Stimulated activated CD8-positive, alpha-beta memory T cell treated with anti-CD3 and anti-CD28 coated beads, Interleukin-15, amount 100 ng/mL, for 4 hours (primary cell): Measurements from ENCODE around the gene ARHGAP22.

ENCODE experiments used
- DNase-seq, 2 donors: peaks; one replicate each; pipeline ENCODE4 v3.0.0-alpha.2; 2020; ENCODE audit warnings: low read depth in 2 of 2

ARHGAP22 gene

DNA sequence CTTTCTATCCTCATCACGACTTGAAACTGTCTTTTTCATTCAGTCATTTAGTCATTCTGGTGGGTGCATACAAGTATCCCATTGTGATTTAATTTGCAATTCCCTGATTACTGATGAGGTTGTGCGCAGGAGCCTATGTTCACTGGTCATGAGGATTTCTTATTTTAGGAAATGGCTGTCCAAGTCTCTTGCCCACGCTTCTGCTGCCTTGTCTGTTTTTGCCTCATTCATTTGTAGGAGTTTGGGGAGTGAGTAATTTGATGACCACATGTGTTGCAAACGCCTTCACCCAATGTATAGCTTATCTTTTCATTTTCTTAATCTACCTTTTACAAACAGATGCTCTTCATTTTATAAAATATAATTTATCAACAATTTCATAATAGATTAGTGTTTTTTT lies 127.3 kb downstream of the ARHGAP22 start:
- DNase-seq = no peak

DNA sequence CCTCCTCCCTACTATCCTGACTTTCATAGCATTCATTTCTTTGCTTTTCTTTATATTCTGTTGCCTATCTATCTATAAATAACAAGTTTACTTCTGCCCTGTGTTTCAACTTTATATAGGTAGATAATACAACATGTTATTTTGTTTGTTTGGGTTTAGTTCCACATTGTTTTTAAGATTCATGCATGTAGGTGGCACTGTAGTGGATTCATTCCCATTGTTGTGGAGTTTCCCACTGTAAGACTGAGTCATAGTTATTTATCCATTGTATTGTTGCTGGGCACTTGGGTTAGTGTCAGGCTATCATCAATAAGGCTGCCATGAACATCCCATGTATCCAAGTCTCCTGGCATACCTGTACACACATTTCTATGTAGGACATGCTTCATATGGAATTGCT lies 127.7 kb downstream of the ARHGAP22 start:
- DNase-seq = no peak

DNA sequence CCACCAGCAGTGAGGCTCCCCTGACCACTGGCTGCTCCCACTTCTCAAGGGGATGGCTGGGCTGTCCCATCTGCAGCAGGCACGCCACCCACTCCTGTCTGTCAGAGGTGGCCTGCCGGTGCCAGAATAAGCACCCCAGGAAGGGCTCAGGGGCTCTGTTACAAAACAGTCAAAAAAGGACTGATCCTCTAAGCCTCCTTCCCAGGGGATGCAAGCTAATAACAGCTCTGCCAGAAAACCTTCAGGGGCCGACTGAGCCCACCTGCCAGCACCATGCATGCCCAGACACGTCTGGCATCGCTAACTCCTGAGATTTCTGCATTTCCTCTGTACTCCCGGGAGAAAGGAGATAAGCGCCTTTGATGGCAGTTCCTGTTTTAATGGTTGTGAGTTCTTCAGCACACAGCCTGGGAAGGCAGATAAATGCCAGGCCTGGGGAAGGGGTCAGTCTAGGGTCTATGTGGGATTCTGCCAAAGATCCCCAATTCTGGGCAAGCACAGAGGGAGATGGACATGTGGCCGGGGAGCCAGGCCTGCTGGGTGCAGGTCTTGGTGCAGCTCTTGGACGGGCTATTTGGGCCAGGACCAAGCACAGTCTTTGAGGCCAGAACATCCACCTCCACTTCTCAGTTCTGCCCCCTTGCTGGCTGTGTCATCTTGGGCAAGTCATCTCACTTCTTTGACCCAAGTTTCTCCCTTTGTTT lies 128.4 kb downstream of the ARHGAP22 start:
- DNase-seq = no peak

DNA sequence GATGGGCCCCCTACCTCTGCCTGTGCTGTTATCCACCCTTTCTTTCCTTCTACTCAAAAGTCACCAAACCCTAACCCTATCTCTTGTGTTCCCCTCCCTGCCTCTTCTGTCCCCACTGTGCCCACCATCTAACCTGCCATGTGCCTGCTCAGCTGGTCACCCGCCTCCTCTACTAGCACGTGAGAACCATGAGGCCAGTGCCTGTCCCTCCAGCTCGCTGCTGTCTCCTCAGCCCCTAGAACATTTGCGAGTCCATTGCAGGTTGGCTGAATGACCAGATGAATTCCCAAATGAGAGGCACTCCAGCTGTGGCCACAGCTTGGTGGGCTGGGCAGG lies 129.0 kb downstream of the ARHGAP22 start:
- DNase-seq = no peak

DNA sequence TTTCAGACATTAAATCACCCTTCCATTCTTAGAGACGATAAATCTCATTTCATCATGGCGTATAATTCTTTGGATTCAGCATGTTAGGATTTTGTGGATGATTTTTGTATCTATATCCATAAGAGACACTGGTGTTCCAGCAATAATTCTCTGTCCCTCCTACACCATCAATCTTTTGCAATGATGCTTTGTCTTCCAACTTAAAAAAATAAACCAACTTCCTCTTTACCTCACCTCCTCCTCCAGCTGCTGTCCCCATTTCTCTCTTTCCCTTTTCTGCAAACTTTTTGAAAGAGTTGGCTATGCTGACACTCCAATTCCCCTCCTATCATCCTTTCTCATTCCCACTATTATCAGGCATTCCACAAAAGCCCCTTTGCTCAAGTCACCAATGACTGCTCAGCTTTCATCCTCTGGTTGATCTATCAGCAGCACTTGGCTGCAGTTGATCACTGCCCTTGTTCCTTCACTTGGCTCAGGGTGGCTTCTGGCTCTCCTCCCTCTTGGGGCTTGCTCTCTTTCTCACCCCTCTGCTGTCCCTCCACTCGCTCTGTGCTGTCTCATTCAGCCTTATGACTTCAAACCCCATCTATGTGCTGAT lies 130.0 kb downstream of the ARHGAP22 start:
- no peak for DNase-seq

DNA sequence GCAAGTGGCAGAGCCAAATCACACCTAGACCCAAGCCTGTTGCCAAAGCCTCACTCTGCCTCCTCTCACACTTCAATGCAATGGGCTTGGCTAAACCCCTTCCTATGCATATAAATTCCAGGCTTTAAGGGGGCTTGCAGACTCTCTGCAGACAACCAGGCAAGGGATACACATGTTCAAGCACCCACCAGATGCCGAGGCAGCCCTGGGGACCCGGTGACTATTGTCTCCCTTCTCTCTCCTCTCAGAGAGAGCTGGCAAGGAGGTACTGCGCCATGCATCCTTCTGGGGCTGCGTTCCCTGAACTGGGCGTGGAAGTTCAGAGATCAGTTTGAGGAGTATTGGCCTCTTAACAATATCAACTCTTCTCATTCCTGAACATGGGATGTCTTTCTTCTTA lies 131.2 kb downstream of the ARHGAP22 start:
- no peak for DNase-seq

DNA sequence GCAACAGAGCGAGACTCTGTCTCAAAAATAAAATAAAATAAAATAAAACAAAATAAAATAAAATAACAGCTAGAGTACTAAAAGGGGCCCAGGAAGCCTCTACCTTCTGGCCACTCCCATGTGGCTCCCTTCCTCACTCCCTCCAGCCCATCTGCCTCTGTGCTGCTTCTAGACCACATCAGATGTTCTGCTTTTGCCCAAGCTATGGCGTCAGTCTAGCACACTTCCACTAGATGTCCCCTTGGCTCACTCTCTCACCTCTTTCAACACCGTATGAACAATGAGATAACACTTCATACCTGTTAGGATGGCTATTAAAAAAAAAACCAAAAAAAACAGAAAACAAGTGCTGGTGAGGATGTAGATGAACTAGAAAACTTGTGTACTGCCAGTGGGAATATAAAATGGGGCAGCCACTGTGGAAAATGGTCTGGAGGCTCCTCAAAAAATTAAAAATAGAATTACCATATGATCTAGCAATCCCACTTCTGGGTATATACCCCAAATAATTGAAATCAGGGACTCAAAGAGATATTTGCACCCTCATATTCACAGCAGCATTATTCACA lies 132.3 kb downstream of the ARHGAP22 start:
- DNase-seq = no peak

DNA sequence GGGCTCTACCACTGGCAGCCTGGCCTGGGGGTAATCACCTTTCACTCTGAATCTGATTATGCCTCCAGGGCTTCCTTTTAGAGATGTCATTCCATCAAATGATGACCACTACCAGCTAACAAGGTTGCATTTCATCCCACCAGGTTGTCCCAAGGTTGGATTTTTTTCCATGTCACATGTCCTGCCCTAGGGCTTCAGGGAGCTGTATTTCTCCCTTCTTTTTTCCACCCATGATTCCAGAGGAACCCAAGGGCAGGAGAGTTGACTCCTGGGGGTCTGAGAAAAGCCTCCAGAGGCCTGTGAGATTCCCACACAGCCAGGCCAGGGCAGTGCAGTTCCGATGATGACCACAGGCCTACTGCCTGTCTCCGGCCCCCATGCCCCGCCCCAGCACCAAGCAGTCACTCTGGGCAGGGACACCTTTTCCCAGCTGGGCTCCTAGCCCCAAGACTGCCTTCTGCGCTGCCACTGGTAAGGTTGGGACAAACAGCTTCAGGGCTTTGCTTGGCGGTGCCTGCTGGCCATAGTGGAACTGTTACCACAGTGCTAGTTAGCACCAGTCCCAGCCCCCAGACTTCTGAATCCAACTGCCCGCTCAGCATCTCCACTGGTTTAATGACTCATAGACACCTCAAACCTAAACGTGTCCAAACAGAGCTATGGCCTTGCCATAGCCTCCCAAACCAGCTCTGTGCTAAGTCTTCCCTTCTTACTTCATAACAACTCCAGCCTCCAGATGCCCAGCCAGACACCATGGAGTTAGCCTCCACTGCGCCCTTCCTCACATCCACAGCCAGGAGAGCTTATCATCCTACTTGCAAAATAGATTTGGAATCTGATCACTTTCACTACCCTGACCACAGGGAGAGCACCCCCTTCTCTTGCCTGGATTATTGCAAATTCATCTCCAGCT lies 133.7 kb downstream of the ARHGAP22 start:
- DNase-seq = no peak

DNA sequence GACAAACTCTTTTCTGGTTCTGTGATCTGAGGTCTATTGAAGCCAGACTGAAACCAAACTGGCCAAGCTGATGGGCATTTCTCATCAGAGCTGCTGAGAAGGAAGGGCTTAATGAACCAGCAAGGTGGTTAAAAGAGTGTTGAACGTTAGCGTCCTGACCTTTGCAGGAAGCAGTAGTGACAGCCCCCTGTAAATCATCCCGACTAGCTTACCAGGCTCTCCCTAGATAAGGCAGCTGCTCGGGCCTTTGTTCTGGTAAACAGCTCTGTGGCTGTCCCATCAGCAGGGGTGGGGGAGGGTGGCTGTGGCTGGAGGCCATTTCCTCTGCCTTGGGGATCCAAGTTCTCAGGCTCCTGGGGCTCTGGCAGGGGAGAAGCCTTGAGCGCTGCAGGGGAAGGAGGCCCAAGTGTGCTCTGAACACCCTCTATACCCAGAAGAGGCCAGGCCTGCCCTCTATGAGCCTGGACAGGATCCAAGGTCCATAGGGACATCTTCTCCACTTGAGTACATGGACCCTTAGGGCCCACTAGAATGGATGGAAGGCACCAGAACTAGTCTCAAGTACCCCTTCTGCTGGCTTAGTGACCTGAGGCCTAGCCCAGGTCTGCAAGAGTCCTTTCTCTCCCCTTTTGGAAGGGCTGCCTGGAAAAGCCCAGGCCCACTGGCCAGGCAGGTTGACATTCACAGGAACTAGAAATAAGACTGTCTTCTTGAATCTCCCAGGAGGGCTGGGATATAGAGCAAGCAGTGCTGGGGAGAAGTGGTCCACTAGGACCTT lies 134.6 kb downstream of the ARHGAP22 start:
- no peak for DNase-seq

DNA sequence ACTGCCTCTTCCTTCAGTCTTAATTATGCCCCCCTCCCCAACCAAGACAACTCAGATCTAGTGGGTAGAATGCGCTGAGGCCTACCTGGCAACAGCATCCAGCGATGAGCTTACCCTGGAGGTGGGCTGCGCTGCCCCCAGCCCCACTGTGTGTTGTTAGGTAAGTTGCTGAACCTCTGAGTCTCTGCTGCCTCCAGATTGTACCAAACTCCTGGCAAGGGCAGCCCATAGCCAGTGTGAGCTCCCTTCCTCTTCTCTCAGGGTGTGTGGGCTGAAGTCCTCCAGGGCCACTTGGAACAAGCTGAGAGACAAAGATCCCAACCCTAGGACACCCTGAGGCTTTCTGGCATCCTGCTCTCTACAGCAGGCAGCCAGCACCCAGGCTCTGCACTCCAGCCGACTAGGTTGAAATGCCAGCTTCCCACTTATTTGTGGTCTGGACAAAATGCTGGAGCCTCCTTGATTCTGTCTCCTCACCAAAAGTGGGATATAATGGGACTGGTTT lies 135.3 kb downstream of the ARHGAP22 start:
- DNase-seq = no peak

DNA sequence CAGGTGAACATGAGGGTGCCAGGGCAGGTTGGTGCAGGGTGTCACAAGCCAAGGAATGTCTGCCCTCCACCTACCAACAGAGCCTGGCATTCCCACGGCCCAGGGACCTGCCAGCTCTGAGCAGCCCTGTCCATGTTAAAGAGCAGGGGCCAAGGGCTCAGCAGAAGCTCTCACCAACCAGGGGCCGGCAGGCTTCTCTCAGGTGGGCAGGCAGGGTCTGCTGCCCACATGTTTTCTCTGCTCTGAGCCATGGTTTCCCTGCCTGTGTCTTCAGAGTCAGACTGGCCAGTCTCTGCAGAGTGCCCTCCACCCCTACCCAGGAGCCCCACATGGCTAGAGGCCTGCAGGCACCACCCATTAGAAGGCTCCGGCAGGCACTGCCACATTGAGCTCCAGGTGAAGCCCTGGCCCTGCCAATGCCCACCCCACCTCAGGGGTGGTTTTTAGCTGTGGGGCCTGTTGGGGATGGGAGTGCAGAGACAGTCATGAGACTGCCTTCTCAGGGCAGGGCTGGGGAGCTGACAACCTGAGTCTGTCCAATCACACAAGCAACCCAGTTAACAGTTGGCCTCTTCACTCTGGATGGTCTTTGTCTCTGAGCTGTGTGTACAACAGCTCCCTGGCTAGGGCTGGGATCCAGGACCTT lies 135.9 kb downstream of the ARHGAP22 start:
- DNase-seq = no peak

DNA sequence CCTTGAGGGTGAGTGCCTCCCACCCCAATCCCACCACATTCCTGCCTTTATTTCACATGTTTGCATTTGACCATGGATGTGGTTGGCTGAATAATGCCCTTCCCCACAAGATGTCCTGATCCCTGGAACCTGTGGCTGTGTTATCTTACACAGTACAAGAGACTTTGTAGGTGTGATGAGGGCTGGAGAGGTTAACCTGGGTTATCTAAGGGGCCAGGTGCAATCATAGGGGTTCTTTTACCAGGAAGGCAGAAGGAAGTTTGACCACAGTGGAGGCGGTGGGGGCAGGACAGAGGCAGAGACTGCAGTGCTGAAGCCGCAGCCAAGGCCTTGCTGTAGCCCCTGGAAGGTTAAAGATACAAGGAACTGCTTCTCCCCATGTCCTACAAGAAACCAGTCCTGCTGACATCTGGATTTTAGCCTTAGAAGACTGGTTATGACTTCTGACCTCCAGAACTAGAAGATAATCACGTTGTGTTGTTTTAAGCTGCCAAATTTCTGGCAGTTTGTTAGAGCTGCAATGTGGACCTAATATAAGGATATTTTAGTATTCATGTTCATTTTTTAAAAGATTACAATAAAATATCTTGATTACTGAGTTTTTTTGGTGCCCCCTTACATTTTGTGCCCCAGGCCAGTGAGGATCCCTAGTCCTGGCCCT lies 136.6 kb downstream of the ARHGAP22 start:
- DNase-seq = no peak

DNA sequence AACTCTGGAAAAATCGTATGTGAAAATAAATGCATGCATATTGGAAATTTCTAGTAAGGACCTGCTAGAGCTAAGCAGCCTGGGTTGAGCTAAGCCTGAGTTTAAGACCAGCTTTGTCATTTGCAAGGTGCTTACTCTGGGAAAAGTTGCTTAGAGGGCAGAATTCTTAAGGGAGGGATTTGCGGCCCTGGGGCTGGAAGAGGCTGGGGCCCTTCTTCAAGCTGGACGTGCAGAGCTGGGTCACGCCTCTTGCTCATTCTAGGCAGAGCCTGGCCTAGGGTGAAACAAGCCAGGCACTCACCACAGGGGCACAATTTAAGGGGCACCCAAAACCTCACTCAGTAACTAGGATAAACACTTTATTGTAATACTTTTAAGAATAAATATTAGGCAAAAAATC lies 137.2 kb downstream of the ARHGAP22 start:
- no peak for DNase-seq

DNA sequence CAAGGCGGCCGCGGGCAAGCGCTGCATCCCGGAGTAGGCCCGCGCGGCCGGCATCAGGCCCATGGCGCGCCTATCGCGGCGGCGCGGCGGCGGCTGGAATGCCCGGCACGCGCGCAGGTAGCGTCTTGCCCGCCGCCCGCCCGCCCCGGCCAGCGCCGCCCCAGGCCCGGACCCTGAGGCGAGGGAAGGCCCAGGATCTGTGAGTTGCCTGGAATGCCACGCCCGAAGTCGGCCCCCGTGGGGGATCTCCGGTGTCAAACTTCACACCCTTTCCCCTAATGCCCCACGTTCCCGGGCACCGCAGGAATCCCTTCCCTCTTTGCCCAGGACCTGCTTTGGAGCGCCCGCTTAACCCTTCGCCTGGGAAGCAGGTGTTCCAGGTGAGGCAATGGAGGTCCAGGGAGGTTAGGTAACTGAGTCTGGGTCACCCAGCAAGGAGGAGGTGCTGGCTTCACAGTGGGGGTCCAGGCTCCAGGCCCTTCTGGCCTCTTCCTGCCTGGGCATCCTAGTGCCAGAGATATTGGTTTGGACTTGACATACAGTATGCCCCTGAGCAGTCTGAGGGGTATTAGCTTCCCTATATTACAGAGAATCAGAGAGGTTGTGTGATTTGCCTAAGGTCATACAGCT lies 138.1 kb downstream of the ARHGAP22 start:
- DNase-seq = no peak

DNA sequence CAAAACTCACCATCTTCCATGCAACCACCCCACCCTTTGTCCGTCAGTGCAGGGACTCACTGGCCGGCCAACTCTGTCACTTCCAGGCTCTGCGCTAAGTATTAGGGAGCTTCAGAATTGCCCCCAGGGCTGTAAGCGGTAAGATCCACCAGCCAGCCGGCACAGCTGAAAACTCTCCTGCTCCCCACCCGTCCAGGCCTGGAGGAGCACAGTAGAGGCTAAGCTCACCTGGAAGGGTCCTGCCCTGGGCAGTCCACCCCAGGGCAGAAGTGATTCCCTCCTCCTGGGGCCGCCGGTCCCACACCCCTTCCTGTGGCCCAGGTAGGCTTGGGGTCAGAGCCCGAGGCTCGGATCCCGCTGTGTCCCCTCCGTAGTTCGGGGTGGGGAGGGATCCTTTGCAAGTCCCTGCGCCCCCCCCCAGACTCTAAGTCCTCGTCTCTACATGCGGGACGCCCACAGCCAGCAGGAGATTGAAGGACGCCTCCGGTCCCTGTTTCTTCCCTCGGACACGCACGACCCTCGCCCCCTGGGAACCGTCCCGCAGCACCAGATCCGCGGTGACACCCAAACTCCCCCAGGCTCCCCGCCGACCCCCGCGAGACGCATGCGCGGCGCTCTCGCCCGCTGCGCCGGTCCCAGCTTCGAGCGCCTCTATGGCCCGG lies 138.9 kb downstream of the ARHGAP22 start:
- DNase-seq = no peak

DNA sequence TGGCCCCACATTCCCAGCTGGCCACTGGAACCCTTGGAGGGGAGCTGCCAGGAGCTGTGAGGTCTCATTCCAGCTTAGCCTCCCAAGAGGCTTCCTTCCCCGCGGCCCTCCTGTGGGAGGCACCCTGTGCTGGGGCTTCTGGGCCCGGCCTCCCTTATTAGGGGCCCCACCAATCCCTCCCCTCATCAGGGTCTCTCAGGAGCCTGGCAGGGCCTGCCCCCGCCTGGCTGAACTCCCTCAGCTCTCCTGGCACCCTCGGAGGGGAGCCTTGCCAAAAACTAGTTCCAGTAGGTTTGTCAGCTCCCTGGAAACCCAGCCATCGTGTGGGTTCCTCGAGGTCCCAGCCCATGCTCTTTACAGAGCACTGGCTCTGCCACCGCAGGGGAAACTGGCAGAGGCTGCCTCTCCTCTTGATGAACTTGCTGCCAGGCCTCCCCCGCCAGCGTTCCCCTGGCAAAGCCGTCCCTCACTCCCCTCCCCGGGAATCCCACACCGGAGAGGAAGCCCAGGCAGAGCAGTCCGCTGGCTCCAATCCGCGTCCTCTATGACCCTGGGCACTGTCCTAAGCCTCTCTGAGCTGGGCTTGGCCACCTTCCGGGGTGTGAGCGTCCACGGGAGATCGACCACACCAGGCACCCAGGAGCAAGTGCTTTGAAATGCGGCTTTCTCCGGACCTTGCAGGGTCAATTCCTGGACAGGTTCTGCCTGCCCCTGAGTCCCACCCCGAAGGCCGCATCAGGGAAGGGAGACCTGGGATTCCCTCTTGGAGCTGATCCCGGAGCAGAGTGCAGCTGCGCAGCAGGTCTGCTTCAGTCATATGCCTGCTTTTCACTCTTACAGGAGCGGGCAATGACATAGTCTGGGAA lies 139.8 kb downstream of the ARHGAP22 start:
- no peak for DNase-seq

DNA sequence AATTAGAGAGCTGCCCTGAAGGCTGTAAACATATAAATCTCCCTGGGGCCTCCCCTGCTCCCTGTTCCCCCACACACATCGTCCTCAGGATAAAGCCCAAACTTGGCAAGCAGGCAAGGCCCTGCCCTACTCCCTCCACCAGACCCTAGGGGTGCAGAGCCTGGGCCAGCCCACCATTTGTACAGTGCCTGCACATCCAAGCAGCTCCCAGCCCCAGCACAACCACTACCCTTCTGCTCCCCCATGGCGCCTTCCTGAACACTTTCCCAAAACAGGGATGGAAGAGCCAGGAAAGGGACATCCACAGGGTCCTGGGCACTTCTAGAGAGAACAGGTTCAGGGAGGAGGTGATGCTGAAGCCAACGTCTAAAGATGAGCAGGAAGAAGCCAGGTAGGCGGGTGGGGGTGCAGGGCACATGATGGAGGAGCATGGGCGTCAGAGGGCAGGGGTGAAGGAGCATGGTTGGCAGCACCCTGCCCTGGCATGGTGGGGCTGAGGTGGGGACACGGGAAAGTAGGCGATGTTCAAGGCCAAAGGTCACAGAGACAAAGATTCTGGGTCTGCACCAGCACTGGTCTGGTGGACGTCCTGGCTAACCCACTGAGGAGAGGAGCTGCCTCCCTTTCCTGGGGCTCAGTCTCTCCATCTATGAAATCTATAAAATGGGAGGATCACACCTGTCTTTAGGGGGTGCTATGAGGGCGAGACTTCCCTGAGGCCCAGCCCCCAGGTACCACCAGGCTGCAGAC lies 140.6 kb downstream of the ARHGAP22 start:
- no peak for DNase-seq
